ENCODE data around the gene ITGBL1.
"Not testable (repeated sequence)": the region's sequence is repeated elsewhere in the genome, so short reads cannot be mapped to it uniquely, and the experiment has no call there.

ITGBL1 gene

GRCh38 chr13:101514695-101515275 is 62.3 kb downstream of the ITGBL1 start:
- no peak for DNase-seq

GRCh38 chr13:101515504-101515903 is 63.0 kb downstream of the ITGBL1 start:
- no peak for DNase-seq

GRCh38 chr13:101516262-101516661 is 63.8 kb downstream of the ITGBL1 start:
- DNase-seq = no peak

GRCh38 chr13:101520672-101521071 is 68.2 kb downstream of the ITGBL1 start:
- no peak for DNase-seq

- DNase-seq = no peak
These were observed 68.9 kb downstream of the ITGBL1 start for GRCh38 chr13:101521371-101521770.

- DNase-seq = no peak
These were observed 70.1 kb downstream of the ITGBL1 start for GRCh38 chr13:101522607-101523006.

GRCh38 chr13:101523154-101524131 is 71.0 kb downstream of the ITGBL1 start:
- no peak for DNase-seq

GRCh38 chr13:101527130-101527529 is 74.7 kb downstream of the ITGBL1 start:
- DNase-seq = no peak

GRCh38 chr13:101529422-101529821 is 76.9 kb downstream of the ITGBL1 start:
- DNase-seq = no peak

- no peak for DNase-seq
These were observed 77.8 kb downstream of the ITGBL1 start for GRCh38 chr13:101530293-101530692.

GRCh38 chr13:101535192-101535746 is 82.8 kb downstream of the ITGBL1 start:
- DNase-seq = no peak

GRCh38 chr13:101536079-101536478 is 83.6 kb downstream of the ITGBL1 start:
- DNase-seq = no peak

- DNase-seq = not testable (repeated sequence)
These were observed 92.1 kb downstream of the ITGBL1 start for GRCh38 chr13:101544544-101544943.

GRCh38 chr13:101544979-101545378 is 92.5 kb downstream of the ITGBL1 start:
- no peak for DNase-seq

GRCh38 chr13:101545521-101545920 is 93.0 kb downstream of the ITGBL1 start:
- no peak for DNase-seq

GRCh38 chr13:101552286-101552685 is 99.8 kb downstream of the ITGBL1 start:
- no peak for DNase-seq

GRCh38 chr13:101552786-101553185 is 100.3 kb downstream of the ITGBL1 start:
- DNase-seq = no peak

- DNase-seq = no peak
These were observed 102.1 kb downstream of the ITGBL1 start for GRCh38 chr13:101554420-101555125.

GRCh38 chr13:101555610-101556009 is 103.1 kb downstream of the ITGBL1 start:
- DNase-seq = no peak

GRCh38 chr13:101556676-101557123 is 104.2 kb downstream of the ITGBL1 start:
- DNase-seq = no peak

GRCh38 chr13:101565317-101565716 is 112.8 kb downstream of the ITGBL1 start:
- DNase-seq = no peak

- DNase-seq = no peak
These were observed 115.4 kb downstream of the ITGBL1 start for GRCh38 chr13:101567841-101568240.

GRCh38 chr13:101569807-101570206 is 117.3 kb downstream of the ITGBL1 start:
- DNase-seq = no peak

Measured in NCI-H2029 (cell line).